ENCODE results near the gene C6orf163.

Gene C6orf163

DNA sequence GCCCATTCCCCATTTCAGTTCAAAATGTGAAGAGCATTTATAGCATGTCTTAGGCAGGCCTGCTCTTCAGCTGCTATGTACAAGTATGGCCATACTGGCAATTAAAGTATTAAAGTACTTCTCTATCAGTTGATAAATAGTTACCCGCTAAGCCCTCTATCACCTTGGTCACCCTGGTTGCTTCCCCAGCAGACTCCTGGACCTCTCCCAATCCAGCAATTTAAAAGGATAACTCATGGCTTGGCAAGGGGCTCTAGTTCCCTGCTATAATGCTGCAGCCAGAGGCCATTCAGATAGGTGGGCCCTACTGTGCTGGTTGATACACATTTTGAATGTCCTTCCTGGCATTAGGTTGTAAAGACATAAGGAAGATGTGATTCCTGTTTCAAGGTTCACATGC, 7.0 kb downstream of the C6orf163 start:
- Histone ChIP-seq H3K4me3 (ENCODE audit: low read length) (no peak overlapping the region), H3K4me1 (ENCODE audit: control insufficient read depth, insufficient read depth, low read length) (no peaks in the 10 kb centered on the region), H3K9me3 (ENCODE audit: control insufficient read depth, insufficient read depth, low read length) (no peaks in the 10 kb centered on the region), H3K27ac (ENCODE audit: low read length) (no peak overlapping the region), H3K36me3 (ENCODE audit: control insufficient read depth, insufficient read depth, low read length) (no peaks in the 10 kb centered on the region), H3K27me3 (ENCODE audit: control insufficient read depth, insufficient read depth, low read length) (no peaks in the 10 kb centered on the region)
- DNase-seq (ENCODE audit: low read depth, low spot score): no peak
- no CpG with 5 or more reads among the region's 1 CpG for WGBS (ENCODE audit: insufficient coverage, insufficient read length)

DNA sequence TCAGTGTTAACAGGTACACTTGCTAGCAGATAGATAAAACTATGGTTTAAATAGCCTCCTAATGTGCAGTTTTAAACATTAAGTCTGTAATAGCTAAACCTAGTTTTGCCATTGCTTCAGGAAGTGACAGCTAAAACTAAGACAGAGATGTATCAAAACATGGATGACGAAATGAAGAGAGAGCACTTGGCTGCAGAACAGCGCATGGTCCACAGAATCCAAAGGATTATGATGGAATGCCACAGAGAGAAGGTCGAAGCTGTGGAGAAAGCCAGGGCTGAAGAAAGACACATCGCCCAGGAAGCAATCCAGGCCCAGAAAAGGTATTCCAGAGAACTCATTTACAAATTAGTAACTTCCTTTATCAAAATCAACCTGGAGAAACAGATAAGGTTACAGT, 11.6 kb downstream of the C6orf163 start:
- no peaks in the 10 kb centered on the region for H3K27me3 ChIP-seq (ENCODE audit: control insufficient read depth, insufficient read depth, low read length)
- no peaks in the 10 kb centered on the region for H3K4me1 ChIP-seq (ENCODE audit: control insufficient read depth, insufficient read depth, low read length)
- H3K27ac ChIP-seq (ENCODE audit: low read length): no peak overlapping the region
- no peak overlapping the region for H3K4me3 ChIP-seq (ENCODE audit: low read length)
- no peak for DNase-seq (ENCODE audit: low read depth, low spot score)
- H3K36me3 ChIP-seq (ENCODE audit: control insufficient read depth, insufficient read depth, low read length): no peaks in the 10 kb centered on the region
- H3K9me3 ChIP-seq (ENCODE audit: control insufficient read depth, insufficient read depth, low read length): no peaks in the 10 kb centered on the region
- WGBS (ENCODE audit: insufficient coverage, insufficient read length): no CpG with 5 or more reads among the region's 4 CpGs

DNA sequence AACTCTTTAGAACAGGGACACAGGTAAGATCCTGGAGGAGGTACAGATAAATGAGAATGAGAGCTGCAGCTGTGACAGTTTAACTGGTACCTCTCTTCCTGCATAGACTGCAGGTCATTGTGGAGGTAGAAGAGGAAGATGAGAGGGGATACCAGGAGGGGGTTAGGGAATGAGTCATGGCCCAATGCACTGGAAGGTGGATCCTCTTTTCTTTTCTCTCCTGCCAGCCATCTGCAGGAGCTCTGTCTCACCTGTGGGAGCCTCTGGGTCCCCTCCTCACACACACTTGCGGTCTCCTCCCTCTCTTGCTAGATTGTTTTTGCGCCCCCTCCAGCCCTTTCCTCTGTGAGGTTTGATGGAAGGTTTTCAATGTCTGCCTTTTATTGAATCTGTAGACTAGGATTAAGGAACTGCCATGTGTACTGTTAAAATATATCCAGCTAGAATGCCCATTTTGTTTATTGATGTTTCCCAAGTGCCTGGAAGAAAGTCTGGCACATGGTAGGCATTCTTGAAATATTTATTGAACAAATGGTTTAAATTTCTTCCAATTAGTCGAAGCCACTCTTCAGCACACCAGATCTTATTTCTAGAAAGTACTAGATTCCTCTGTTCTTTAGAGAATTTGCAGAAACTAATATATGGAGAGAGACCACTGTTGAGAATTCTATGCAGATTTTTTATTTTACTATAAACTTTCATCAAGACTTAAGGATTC, 13.0 kb downstream of the C6orf163 start:
- H3K9me3 ChIP-seq (ENCODE audit: control insufficient read depth, insufficient read depth, low read length): no peaks in the 10 kb centered on the region
- no peak overlapping the region for H3K4me3 ChIP-seq (ENCODE audit: low read length)
- no peaks in the 10 kb centered on the region for H3K4me1 ChIP-seq (ENCODE audit: control insufficient read depth, insufficient read depth, low read length)
- no peak overlapping the region for H3K27ac ChIP-seq (ENCODE audit: low read length)
- no CpG with 5 or more reads among the region's 3 CpGs for WGBS (ENCODE audit: insufficient coverage, insufficient read length)
- no peak for DNase-seq (ENCODE audit: low read depth, low spot score)
- no peaks in the 10 kb centered on the region for H3K27me3 ChIP-seq (ENCODE audit: control insufficient read depth, insufficient read depth, low read length)
- no peaks in the 10 kb centered on the region for H3K36me3 ChIP-seq (ENCODE audit: control insufficient read depth, insufficient read depth, low read length)

DNA sequence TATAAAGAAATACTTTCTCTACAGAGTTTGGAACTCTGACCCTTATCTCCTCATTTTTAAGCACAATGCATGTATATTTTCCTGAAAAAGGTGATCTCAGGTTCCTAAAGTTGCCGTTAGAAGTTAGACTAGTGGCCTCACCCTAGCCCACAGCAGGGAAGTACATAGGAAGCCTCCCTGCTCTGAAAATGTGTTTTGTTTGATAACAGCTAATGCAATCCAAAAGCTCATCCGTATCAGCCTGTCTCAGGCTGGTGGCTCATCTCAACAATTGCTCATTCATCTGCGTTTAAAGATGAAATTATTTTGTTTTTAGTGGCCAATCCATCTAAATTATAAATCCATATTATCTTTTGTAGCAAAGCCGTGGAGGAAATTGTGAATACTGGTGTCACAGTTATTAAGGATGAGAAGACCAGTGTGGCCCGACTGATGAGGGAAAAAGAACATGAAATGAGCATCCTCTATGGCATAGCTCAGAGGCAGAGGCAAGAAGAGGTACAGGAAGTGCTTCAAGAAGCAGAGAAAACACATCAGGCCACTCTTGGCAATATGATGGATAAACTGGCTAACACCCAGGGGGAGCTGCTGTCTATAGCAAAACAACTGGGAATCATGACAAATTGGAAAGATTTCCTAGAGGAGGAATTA, 20.1 kb downstream of the C6orf163 start:
- Histone ChIP-seq H3K27ac (ENCODE audit: low read length) (no peak overlapping the region), H3K27me3 (ENCODE audit: control insufficient read depth, insufficient read depth, low read length) (no peaks in the 10 kb centered on the region), H3K4me3 (ENCODE audit: low read length) (no peak overlapping the region), H3K36me3 (ENCODE audit: control insufficient read depth, insufficient read depth, low read length) (no peaks in the 10 kb centered on the region), H3K4me1 (ENCODE audit: control insufficient read depth, insufficient read depth, low read length) (no peaks in the 10 kb centered on the region), H3K9me3 (ENCODE audit: control insufficient read depth, insufficient read depth, low read length) (peaks cover 3% of the 10 kb centered on the region)
- WGBS (ENCODE audit: insufficient coverage, insufficient read length): no CpG with 5 or more reads among the region's 5 CpGs
- no peak for DNase-seq (ENCODE audit: low read depth, low spot score)

DNA sequence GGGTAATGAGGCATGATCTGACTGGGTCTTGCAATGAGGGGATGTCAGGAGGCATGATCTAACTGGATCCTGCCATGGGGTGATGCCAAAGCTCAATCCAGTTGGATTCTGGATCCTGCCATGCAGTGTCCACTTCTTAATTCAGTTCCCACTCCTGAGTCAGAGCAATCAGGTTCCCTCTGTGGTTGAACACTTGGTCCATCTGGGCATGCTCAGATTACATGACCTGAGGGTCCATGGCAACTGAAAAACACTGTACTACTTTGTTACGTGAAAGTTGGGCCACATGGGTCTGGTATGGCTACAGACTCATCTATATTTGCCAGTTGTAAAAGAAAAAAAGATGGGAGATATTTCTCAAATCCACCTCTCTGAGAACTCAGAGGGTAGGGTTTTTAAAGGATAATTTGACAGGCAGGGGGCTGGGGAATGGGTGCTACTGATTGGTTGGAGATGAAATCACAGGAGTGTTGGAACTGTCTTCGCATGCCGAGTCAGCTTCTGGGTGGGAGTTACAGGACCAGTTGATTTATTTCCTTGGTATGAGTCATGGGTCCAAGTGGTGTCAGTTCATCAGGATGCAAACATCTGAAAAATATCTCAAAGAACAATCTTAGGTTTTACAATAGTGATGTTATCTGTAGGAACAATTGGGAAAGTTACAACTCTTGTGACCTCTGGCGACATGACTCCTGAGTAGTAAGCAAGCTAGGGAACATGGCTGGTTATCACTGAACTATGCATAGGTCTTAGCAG, 21.6 kb downstream of the C6orf163 start:
- no peak overlapping the region for H3K27ac ChIP-seq (ENCODE audit: low read length)
- H3K4me3 ChIP-seq (ENCODE audit: low read length): no peak overlapping the region
- H3K9me3 ChIP-seq (ENCODE audit: control insufficient read depth, insufficient read depth, low read length): peaks cover 3% of the 10 kb centered on the region
- DNase-seq (ENCODE audit: low read depth, low spot score): no peak
- no peaks in the 10 kb centered on the region for H3K4me1 ChIP-seq (ENCODE audit: control insufficient read depth, insufficient read depth, low read length)
- H3K27me3 ChIP-seq (ENCODE audit: control insufficient read depth, insufficient read depth, low read length): no peaks in the 10 kb centered on the region
- no peaks in the 10 kb centered on the region for H3K36me3 ChIP-seq (ENCODE audit: control insufficient read depth, insufficient read depth, low read length)
- WGBS (ENCODE audit: insufficient coverage, insufficient read length): no CpG with 5 or more reads among the region's 4 CpGs

DNA sequence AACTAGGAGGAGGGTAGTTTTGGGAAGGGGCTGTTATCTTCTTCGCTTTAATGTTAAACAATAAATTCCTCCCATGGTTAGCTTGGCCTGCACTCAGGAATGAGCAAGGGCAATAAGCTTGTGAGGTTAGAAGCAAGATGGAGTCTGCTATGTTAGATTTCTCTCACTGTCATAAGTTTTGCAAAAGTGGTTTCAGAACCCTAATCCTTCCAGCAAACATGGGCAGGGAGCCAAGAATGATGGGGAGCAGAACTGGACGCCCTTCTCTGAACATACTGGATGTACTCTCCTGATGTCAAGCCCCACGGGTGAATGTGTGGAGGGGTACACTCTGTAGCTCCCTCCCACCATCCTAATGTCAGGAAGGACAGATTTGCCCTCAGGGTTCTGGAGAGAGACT, 22.3 kb downstream of the C6orf163 start:
- H3K27me3 ChIP-seq (ENCODE audit: control insufficient read depth, insufficient read depth, low read length): no peaks in the 10 kb centered on the region
- DNase-seq (ENCODE audit: low read depth, low spot score): no peak
- no peak overlapping the region for H3K4me3 ChIP-seq (ENCODE audit: low read length)
- peaks cover 3% of the 10 kb centered on the region for H3K9me3 ChIP-seq (ENCODE audit: control insufficient read depth, insufficient read depth, low read length)
- H3K27ac ChIP-seq (ENCODE audit: low read length): no peak overlapping the region
- WGBS (ENCODE audit: insufficient coverage, insufficient read length): no CpG with 5 or more reads among the region's 3 CpGs
- no peaks in the 10 kb centered on the region for H3K36me3 ChIP-seq (ENCODE audit: control insufficient read depth, insufficient read depth, low read length)
- no peaks in the 10 kb centered on the region for H3K4me1 ChIP-seq (ENCODE audit: control insufficient read depth, insufficient read depth, low read length)

DNA sequence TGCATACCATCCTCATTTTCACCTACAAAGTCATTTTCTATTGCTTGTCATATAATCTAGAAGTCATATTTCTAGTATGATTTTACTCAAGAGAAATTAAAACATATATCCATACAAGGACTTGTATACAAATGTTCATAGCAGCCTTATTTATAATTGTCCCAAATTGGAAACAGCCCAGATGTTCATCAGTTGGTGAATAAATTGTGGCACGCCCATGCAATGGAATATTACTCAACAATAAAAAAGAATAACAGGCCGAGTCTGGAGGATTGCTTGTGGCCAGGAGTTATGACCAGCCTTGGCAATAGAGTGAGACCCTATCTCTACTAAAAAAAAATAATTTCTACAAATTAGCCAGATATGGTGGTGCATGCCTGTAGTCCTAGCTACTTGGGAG, 28.8 kb downstream of the C6orf163 start:
- no peak overlapping the region for H3K27ac ChIP-seq (ENCODE audit: low read length)
- H3K4me1 ChIP-seq (ENCODE audit: control insufficient read depth, insufficient read depth, low read length): no peaks in the 10 kb centered on the region
- no CpG with 5 or more reads among the region's 2 CpGs for WGBS (ENCODE audit: insufficient coverage, insufficient read length)
- H3K4me3 ChIP-seq (ENCODE audit: low read length): no peak overlapping the region
- DNase-seq (ENCODE audit: low read depth, low spot score): no peak
- H3K36me3 ChIP-seq (ENCODE audit: control insufficient read depth, insufficient read depth, low read length): no peaks in the 10 kb centered on the region
- H3K27me3 ChIP-seq (ENCODE audit: control insufficient read depth, insufficient read depth, low read length): no peaks in the 10 kb centered on the region
- peaks cover 1% of the 10 kb centered on the region for H3K9me3 ChIP-seq (ENCODE audit: control insufficient read depth, insufficient read depth, low read length)

DNA sequence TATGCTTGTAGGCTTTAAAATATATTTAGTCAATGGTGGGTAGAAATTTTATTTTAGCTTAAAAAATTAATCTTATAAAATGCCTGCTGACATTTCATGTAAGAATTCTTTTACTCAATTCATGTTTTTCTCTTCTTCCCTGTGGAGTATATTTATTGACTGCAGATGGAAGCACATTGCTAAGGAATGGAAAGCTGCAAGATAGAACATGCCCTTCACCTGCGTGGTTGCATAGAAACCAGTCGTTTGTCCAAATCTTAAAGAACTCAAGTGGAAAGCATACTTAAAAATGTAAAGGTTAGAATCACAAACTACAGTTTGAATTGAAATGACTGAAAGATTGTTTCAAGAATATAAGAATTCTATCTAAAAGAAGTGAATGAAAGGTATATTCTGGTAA, 30.7 kb downstream of the C6orf163 start:
- no CpG with 5 or more reads among the region's 2 CpGs for WGBS (ENCODE audit: insufficient coverage, insufficient read length)
- no peaks in the 10 kb centered on the region for H3K27me3 ChIP-seq (ENCODE audit: control insufficient read depth, insufficient read depth, low read length)
- DNase-seq (ENCODE audit: low read depth, low spot score): no peak
- H3K9me3 ChIP-seq (ENCODE audit: control insufficient read depth, insufficient read depth, low read length): no peaks in the 10 kb centered on the region
- H3K4me1 ChIP-seq (ENCODE audit: control insufficient read depth, insufficient read depth, low read length): no peaks in the 10 kb centered on the region
- no peak overlapping the region for H3K4me3 ChIP-seq (ENCODE audit: low read length)
- H3K36me3 ChIP-seq (ENCODE audit: control insufficient read depth, insufficient read depth, low read length): no peaks in the 10 kb centered on the region
- H3K27ac ChIP-seq (ENCODE audit: low read length): no peak overlapping the region

DNA sequence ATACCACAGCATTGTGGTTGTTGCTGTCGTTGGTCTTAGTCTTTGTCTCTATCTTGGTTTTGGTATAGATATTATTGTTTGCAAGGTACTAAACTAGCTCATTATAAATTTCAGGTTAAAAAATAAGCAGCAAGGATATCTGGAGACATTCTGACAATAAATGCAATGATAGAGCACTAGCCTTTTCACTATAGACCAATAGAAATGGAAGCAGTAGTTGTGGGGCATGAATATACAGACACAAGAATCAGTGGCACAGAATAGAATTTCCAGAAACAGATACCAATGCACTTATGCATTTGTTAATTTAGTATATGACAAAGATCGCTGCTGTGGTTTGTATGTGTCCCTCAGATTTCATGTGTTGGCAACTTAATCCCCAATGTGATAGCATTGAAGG, 32.0 kb downstream of the C6orf163 start:
- Histone ChIP-seq H3K27ac (ENCODE audit: low read length) (no peak overlapping the region), H3K4me3 (ENCODE audit: low read length) (no peak overlapping the region), H3K27me3 (ENCODE audit: control insufficient read depth, insufficient read depth, low read length) (no peaks in the 10 kb centered on the region), H3K36me3 (ENCODE audit: control insufficient read depth, insufficient read depth, low read length) (no peaks in the 10 kb centered on the region), H3K9me3 (ENCODE audit: control insufficient read depth, insufficient read depth, low read length) (no peaks in the 10 kb centered on the region), H3K4me1 (ENCODE audit: control insufficient read depth, insufficient read depth, low read length) (no peaks in the 10 kb centered on the region)
- WGBS (ENCODE audit: insufficient coverage, insufficient read length): no CpG with 5 or more reads among the region's 2 CpGs
- DNase-seq (ENCODE audit: low read depth, low spot score): no peak

DNA sequence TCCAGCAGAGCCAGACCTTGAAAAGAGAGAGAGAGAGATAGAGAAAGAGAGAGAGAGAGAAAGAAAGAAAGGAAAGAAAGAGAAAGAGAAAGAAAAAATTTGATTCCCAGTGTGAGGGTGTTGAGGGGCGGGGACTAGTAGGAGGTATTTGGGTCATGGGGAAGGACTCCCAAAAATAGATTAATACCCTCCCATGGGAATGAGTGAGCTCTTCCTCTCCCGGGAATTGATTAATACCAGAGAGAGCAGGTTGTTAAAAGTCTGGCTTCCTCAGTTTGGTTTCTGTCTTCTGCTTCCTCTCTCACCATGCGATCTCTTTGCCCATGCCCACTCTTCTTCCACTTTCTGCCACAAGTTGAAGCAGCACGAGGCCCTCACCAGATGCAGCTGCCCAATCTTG, 34.3 kb downstream of the C6orf163 start:
- H3K9me3 ChIP-seq (ENCODE audit: control insufficient read depth, insufficient read depth, low read length): no peaks in the 10 kb centered on the region
- WGBS (ENCODE audit: insufficient coverage, insufficient read length): no CpG with 5 or more reads among the region's 4 CpGs
- no peak overlapping the region for H3K4me3 ChIP-seq (ENCODE audit: low read length)
- no peak overlapping the region for H3K27ac ChIP-seq (ENCODE audit: low read length)
- H3K36me3 ChIP-seq (ENCODE audit: control insufficient read depth, insufficient read depth, low read length): no peaks in the 10 kb centered on the region
- H3K27me3 ChIP-seq (ENCODE audit: control insufficient read depth, insufficient read depth, low read length): no peaks in the 10 kb centered on the region
- no peak for DNase-seq (ENCODE audit: low read depth, low spot score)
- H3K4me1 ChIP-seq (ENCODE audit: control insufficient read depth, insufficient read depth, low read length): no peaks in the 10 kb centered on the region
